Mesenteric fat pad (tissue), 1 donor: ENCODE measurements around the gene RPL21. TPM values are rescaled to one million over a fixed set of nuclear protein-coding genes. Genes with fewer than 3 reads are reported as not detected.
A peak's percentile ranks its signal among the peaks of the same experiment; 100 is the strongest.
"Not testable (repeated sequence)": the region's sequence is repeated elsewhere in the genome, so short reads cannot be mapped to it uniquely, and the experiment has no call there.

Experiments used
- DNase-seq: peaks from one replicate; pipeline ENCODE4 v3.0.0-alpha.2; 2020; ENCODE audit warnings: low spot score
- long read RNA-seq: library from polyadenylated mRNA; unstranded; transcript quantifications from one replicate; pipeline ENCODE4 v2.0.0, GENCODE V29; 2020
- total RNA-seq: library from RNA; stranded (reverse); fragmentation: NEBNext Ultra II Directional; extraction: Animal tissue kit (Norgen Biotek cat#: 25700); gene quantifications from one replicate; pipeline ENCODE4 v1.2.1, GENCODE V29; 2021
- donor health status: DM: yes; HTN: yes; CAD: no.

The RPL21 gene
- 719 TPM for total RNA-seq
- long read RNA-seq, partial matches to known transcripts, result 9 of 21 reads
- long read RNA-seq, other reads (novel, unspliced or antisense), result 6 of 21 reads

DNA sequence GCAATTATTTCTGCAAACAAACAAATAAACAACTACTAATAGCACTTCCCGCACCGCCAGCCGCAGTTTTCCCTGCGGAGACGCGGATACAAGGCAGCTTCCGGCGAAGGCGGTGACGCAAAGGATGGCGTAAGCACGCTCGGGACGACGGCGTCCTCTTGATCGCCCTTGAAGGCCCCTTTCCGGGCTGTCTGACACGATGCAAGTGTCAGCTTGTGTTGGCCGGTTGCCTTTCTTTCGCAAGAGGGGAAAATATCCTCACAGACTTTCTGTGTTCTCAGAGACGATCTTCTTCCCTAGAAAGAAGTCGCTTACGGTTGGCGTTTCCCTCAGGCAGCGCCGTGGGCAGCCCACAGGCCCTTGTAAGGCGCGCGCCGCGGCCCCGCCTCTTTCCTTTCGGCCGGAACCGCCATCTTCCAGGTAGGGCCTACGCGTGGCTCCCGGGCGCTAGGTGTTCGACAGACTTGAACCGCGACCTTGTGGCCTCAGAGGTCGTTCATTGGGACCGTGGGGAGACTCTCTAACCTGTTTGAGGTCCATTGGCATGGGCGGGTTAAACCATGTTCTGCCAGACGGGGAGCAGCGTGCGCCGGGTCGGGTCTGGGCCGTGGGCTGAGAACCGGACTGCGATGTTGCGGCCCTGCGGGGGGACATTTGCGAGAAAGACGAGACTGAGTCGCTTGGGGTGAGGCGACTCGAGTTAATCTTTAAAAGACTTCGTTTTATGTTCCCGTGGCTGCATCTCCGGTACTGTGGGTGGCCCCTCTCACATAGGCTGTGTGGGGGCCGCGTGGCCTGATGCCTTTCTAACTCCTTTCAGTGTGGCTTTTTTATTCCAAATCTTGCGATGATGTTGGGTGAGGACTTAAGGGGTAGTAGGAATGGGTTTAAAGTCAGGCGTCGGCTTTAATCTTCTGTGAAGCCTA lies at the start of gene RPL21:
TSS of gene RPL21 (plus strand) at position 393 of the 926 bp plus-strand sequence. CDS start 2,219 bp downstream, outside the sequence.
- DNase-seq, result peak; percentile 97

DNA sequence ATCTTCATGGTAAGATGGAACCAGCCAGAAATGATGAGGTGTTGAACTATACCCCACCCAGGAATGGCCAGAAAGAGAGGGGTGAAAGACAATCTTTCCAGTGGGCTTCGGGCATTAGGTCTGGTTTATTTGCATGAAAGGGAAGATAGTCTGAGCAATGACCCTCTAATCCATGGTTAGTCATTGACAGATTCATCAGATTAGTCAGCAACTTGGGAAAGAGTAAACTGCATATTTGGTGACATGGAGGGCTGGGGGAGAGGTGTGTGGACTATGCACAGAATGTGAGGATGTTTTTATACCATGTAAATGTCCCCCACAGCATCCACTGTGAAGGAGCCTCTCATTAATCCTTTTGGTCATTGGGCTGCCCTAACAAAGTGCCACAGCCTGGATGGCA lies 49.7 kb upstream of the RPL21 start:
- no peak for DNase-seq

DNA sequence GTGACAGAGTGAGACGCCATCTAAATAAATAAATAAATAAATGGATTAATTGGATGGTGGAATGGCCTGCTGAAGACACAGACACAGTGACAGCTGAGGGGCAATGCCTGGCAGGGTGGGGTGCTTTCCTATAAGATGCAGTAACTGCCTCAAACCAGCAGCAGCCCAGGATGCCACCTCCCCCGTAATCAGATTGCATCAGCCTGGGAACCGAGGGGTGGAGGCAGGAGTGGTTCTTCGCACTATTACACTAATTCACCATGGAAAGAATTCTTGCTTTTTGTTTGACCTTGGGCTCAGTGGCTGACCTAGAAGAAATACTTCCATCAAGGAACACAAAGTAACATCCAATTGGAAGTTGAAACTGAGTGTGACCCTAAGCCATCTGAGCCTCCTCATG lies 48.2 kb upstream of the RPL21 start:
- no peak for DNase-seq

DNA sequence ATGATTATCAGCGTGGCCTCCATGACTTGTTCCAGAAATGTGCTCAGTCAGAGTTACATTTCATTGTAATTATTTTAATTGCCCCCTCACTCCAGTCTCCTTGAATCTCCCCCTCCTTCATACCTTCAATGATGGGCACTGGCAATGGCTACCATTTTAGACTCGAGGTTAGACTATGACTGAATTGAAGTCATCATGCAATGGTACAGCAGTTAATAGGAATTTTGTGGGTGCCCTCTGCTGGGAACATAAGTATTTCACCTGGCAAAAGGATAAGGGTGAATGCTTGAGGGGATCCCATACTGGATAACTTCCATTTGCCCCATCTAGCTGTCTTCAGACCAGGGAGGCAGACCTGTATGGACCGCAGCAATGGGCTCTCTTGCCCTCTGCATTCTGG lies 47.5 kb upstream of the RPL21 start:
- DNase-seq, result no peak

DNA sequence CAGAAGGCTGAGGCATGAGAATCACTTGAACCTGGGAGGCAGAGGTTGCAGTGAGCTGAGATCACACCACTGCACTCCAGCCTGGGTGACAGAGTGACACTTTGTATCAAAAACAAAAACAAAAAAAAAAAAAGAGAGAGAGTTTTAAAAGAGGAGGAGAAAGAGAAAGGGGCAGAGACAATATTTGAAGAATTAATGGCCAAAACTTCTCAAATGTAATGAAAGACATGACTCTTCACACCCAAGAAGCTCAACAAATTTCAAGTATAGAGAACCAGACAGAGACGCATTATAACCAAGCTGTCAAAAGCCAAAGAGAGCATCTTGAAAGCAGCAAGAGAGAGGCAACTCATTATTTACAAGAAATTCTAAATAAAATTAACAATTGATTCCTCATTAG lies 42.8 kb upstream of the RPL21 start:
- no peak for DNase-seq

DNA sequence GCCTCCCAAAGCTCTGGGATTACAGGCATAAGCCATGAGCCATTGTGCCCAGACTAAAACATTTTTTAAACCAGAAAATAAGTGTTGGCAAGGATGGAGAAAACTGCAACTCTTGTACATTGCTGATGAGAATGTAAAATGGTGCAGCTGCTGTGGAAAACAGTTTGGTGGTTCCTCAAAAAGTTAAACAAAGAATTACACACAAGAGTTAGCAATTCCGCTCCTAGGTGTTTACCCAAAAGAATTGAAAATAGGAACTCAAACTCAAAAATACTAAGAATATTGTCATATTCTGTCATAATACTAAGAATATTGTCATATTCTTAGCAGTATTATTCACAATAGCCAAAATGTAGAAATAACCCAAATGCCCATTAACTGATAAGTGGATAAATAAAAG lies 40.1 kb upstream of the RPL21 start:
- DNase-seq, result no peak

DNA sequence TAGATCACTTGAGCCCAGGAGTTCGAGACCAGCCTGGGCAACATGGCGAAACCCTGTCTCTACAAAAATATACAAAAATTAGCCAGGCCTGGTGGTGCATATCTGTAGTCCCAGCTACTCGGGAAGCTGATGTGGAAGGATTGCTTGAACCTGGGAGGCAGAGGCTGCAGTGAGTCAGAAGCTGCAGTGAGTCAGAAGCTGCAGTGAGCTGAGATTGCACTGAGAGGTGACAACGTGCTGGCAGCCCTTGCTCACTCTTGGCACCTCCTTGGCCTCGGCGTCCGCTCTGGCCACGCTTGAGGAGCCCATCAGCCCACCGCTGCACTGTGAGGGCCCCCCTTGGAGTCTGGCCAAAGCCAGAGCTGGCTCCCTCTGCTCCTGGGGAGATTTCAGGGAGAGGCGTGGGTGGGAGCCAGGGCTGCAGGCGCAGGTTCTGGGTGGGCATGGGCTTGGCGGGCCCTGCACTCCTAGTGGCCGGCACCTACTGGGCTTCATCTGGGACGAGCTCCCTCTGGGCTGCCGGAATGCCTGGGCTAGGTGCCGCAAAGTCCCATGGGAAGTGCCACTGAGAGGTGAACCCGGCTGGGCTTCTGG lies 39.5 kb upstream of the RPL21 start:
- DNase-seq, result no peak

DNA sequence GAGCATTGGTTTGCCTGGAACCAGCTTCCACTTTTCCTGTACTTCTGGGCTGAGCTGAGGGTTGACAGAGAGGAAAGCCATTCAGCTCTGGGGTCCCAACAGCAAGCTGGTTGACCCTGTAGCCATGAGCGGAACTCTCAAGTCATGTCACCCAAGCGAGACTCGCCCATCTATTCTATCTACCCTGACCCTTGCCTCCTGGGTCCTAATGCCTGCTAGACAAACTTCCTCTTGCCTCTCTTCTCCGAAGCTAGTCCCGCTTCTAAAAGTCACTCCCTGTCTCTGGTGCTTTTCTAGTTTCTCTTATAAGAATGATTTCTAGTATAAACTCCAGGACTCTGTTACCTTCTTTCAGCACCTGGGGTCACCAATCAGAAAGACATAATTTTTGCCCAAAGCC lies 38.0 kb upstream of the RPL21 start:
- DNase-seq, result not testable (repeated sequence)

DNA sequence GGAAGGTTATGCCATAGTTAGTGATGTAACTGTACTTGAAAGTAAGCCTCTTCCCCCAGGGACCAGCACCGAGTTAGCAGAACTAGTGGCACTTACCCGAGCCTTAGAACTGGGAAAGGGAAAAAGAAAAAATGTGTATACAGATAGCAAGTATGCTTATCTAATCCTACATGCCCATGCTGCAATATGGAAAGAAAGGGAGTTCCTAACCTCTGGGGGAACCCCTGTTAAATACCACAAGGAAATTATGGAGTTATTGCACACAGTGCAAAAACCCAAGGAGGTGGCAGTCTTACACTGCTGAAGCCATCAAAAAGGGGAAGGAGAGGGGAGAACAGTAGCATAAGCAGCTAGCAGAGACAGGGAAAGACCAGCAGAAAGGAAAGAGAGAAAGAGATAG lies 33.6 kb upstream of the RPL21 start:
- DNase-seq, result not testable (repeated sequence)

DNA sequence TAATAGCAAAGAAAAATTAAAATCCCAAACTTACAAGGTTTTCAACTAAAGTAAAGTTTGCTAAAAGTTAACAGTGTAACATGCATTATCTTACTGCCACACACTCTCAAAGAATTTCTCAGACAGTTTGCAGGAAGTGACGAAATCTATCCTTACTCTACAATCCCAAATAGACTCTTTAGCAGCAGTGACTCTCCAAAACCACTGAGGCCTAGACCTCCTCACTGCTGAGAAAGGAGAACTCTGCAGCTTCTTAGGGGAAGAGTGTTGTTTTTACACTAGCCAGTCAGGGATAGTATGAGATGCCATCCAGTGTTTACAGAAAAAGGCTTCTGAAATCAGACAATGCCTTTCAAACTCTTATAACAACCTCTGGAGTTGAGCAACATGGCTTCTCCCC lies 32.5 kb upstream of the RPL21 start:
- not testable (repeated sequence) for DNase-seq

DNA sequence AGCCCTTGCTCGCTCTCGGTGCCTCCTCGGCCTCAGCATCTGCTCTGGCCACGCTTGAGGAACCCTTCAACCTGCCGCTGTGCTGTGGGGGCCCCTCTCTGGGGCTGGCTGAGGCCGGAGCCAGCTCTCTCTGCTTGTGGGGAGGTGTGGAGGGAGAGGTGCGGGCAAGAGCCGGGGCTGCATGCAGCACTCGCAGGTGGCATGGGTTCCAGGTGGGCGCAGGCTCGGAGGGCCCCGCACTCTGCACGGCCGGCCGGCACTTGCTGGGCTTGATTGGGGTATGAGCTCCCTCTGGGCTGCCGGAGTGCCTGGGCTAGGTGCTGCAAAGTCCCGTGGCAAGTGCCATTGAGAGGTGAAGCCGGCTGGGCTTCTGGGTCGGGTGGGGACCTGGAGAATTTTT lies 31.7 kb upstream of the RPL21 start:
- no peak for DNase-seq

DNA sequence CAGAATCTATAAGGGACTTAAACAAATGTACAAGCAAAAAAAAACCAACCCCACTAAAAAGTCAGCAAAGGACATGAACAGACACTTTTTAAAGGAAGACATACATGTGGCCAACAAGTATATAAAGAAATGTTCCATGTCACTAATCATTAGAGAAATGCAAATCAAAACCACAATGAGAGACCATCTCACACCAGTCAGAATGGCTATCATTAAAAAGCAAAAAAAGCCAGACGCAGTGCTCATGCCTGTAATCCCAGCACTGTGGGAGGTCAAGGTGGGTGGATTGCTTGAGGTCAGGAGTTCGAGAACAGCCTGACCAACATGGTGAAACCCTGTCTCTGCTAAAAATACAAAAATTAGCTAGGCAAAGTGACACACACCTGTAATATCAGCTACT lies 29.3 kb upstream of the RPL21 start:
- not testable (repeated sequence) for DNase-seq

DNA sequence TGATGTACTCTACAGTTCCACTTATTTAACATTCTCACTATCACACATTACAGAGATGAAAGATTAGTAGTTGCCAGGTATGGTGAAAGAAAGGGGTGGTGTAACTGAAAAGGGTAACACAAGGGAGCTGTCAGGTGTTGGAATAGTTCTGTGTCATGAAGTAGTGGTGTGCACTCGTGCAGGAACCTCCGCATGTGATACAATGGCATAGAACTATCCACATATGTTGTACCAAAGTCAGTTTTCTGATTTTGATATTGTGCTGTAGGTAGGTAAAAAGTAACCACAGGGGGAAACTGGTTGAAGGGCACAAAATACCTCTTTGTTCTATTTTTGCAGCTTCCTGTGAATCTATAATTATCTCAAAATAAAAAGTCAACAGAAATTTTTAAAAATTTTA lies 24.4 kb upstream of the RPL21 start:
- no peak for DNase-seq

DNA sequence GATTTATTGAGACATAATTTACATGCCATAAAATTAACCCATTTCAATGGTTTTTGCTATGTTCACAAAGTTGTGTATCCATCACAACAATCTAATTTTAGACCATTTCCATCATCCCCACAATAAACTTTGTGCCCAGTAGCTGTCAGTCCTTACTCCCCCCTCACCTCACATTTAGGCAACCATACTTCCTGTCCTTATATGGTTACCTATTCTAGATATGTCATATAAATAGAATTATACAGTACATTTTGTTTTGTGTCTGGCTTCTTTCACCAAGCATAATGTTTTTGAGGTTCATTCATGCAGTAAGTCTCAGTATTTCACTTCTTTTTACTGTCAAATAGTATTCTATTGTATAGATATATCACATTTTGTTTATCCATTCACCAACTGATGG lies 23.2 kb upstream of the RPL21 start:
- DNase-seq, result no peak

DNA sequence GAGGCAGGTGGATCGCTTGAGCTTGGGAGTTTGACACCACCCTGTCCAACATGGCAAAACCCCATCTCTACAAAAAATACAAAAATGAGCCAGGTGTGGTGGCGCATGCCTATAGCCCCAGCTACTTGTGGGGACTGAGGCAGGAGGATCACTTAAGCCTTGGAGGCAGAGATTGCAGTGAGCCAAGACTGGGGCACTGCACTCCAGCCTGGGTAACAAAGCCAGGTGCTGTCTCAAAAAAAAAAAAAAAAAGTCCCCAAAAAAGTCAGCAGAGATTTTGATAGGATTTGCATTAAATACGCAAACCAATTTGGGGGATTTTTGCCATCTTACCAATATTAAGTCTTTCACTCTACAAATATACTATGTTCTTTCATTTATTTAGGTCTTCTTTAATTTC lies 21.7 kb upstream of the RPL21 start:
- no peak for DNase-seq

DNA sequence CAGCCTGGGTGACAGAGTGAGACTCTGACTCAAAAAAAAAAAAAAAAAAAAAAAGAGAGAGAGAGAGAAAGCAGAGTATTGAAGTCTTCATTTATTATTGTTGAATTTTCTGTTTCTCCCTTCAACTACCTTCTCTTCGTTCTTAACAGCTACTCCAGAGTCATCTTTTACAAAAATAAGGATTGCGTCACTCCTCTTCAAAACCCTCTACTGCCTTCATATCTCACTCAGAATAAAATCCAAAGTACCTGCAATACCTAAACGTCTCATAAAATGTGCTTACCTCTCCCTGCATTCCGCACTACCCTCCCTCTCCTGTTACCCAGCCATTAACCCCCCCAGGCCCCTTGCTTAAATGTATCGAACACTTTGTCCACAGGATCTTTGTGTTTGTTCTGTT lies 17.4 kb upstream of the RPL21 start:
- no peak for DNase-seq

DNA sequence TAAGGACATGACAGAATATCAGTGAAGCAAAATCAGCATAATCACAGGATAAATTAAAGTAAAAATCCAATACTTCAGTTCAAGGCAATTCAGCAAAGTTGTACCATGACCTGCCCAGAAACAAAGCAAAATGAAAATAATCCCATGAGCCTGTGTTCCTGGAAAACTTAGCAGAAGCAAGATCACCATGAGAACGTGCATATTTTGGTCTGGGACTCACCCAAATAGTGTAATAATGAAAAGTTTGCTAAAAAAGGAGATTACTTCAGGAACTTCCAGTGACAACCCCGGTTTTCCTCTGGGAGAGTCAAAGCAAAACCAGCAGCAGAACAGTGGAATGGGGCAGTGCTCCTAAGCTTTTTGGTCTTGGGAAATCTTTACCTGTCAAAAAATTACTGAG lies 14.9 kb upstream of the RPL21 start:
- DNase-seq, result no peak

DNA sequence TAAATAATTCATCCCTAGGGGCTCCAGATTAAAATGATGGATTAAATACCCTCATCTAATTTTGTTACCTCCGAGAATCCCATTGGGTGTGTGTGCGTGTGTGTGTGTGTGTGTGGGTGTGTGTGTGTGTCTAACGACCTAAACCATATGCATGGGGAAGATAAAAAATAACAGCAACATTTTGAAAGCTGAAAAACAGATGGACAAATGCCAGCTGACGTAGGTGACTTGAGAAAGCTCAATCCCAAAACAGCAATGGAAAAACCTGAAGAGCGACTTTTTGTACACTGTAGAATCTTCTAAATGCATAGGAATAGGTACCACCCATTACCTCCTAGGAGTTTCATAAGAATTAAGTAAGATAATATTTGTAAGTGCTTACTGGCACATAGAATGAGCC lies 8.7 kb upstream of the RPL21 start:
- DNase-seq, result no peak

DNA sequence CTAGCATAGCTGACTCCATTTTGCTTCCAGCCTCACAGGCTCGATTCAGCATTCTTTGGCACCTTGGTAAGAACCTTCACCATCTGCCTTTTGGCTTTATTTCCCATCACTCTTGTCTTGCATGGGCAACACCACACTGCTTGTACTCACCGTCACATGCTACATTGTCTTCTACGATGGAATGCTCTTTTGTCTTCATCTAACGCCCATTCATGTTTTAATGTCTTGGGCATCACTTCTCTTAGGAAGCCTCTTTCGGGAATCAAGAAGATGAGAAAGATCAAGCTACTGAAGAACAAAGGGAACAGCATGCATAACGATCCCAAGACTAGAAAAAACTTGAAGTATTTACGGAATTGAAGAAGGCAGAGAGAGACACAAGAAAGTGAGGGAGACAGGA lies 5.7 kb upstream of the RPL21 start:
- DNase-seq, result no peak

DNA sequence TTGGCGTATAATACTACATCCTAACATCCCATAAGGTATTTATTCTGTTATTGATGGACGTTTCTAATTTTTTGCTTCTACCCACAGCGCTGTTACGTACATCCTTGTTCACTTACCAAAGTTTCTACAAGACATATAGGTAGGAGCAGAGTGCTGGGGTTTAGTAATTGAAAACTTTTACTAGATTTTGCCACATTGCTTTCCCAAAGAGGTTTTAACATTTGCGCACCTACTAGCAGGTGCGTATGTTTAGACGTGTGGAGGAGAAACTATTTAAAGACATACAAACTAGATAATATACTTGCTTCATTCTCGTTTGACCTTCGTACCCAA lies 559 bp upstream of the RPL21 start:
- DNase-seq, result no peak

DNA sequence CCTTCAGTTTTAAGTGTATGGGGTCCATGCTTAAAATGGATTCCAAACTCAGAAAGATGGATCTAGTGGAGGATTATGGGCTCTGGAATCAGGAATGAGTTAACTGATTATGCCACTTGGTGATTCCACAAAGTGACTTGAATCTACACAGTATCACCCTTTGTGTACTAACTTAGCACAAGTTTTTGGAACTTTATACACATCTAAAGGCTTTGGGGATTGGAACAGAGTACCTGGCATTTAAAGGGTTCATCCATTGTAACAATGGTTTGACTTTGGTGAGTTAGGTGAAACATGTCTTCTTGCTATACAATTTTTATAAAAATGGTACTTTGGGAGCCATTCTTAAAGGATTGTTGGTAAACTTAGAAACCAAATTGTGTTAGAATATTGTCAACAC lies 1.1 kb downstream of the RPL21 start:
- DNase-seq, result no peak

DNA sequence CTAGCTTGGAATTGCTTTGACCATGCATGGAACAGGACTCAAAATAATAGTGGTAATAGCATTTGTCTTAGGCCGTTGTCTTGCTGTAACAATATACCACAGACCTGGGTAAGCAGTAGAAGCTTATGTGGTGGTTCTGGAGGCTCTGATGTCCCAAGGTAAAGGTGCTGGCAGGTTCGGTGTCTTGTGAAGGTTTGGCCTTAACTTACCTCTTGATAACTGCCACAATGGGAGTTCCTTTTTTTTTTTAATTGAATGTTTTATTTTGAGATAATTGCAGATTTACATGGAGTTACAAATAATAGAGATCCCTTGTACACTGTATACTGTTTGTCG lies 5.8 kb downstream of the RPL21 start:
- DNase-seq, result no peak

DNA sequence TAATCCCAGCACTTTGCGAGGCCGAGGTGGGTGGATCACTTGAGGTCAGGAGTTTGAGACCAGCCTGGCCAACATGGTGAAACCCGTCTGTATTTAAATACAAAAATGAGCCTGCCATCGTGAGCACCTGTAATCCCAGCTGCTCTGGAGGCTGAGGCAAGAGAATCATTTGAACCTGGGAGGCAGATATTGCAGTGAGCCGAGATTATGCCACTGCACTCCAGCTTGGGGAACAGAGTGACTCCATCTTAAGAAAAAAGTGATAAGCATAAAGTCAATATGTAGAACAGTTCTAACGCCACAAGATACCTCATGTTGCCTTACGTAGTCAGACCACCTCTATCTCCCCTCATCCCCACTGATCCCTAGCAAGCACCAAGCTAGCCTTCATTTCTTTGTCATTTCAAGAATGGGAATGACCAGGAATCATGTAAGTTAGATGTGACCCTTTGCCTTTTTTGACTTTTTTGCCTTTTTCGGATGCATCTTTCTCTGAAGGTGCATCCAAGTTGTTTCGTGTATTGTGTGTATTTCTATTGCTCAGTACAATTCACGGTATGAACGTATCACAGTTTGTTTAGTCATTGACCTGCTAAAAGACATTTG lies 6.4 kb downstream of the RPL21 start:
- DNase-seq, result no peak
